Tibial nerve (tissue), 4 donors: Measurements from ENCODE around the gene HNRNPA1. TPM values are rescaled to one million over a fixed set of nuclear protein-coding genes. Genes with fewer than 3 reads are reported as not detected.

Experiments
- DNase-seq, 2 donors: peaks; one replicate each; pipeline ENCODE4 v3.0.0-alpha.2; 2019; ENCODE audit warnings: low spot score in 2 of 2
- H3K27ac ChIP-seq, 4 donors: fragments of 200-600 bp; sonication (generic) in 3 of 4; one replicate each; pipeline ENCODE4 v1.5.1; 2017 to 2019; ENCODE audit warnings: mild to moderate bottlenecking in 1 of 4
- H3K27me3 ChIP-seq, 2 donors: fragments of 200-600 bp; sonication (generic) in 1 of 2; one replicate each; pipeline versions ENCODE4 v1.5.1 to v1.6.0; 2017 to 2019
- H3K36me3 ChIP-seq, 3 donors: fragments of 200-600 bp; sonication (generic); one replicate each; pipeline ENCODE4 v1.5.1; 2018 to 2019
- H3K4me1 ChIP-seq, 4 donors: fragments of 200-600 bp; sonication (generic) in 3 of 4; one replicate each; pipeline ENCODE4 v1.5.1; 2017 to 2019
- H3K4me3 ChIP-seq, 4 donors: fragments of 200-600 bp; sonication (generic) in 3 of 4; one replicate each; pipeline ENCODE4 v1.5.1; 2017 to 2019; ENCODE audit warnings: mild to moderate bottlenecking in 1 of 4, moderate library complexity in 1 of 4
- H3K9me3 ChIP-seq, 4 donors: fragments of 200-600 bp; sonication (generic) in 3 of 4; one replicate each; pipeline ENCODE4 v1.5.1; 2017 to 2019
- EP300 ChIP-seq, 2 donors: sonication (generic); formaldehyde crosslinking; IDR thresholded peaks; one replicate each; pipeline ENCODE4 v1.6.1; 2017; ENCODE audit warnings: antibody characterized with exemption in 2 of 2, mild to moderate bottlenecking in 1 of 2
- POLR2A ChIP-seq, 2 donors: fragments of 450-650 bp; IDR thresholded peaks; one replicate each; pipeline ENCODE4 v1.6.1; 2017; ENCODE audit warnings: antibody characterized with exemption in 2 of 2, mild to moderate bottlenecking in 2 of 2, moderate library complexity in 2 of 2
- WGBS, 2 donors: methylation state at CpG; one replicate each; pipeline ENCODE4 v1.1.5; 2018; 5-methylcytosine and 5-hydroxymethylcytosine counted together
- total RNA-seq, 4 donors: library from RNA; depleted of rRNA; stranded (reverse); fragments of >200 nt; gene quantifications; one replicate each; pipeline ENCODE4 v1.1.0, GENCODE V29; 2016
- TF ChIP-seq, protein P1 (sequence below), 5 experiments: fragments of 200-600 bp in 3 of 5; fragments of 450-650 bp in 2 of 5; sonication (generic) in 3 of 5; IDR thresholded peaks; one replicate each; pipeline ENCODE4 v1.5.1; 2016 to 2019; ENCODE audit warnings: antibody characterized with exemption in 5 of 5, mild to moderate bottlenecking in 3 of 5, moderate library complexity in 2 of 5

Gene HNRNPA1
- total RNA-seq, 4 donors from 2014 or later, result 450 to 769 (median 570) TPM

DNA sequence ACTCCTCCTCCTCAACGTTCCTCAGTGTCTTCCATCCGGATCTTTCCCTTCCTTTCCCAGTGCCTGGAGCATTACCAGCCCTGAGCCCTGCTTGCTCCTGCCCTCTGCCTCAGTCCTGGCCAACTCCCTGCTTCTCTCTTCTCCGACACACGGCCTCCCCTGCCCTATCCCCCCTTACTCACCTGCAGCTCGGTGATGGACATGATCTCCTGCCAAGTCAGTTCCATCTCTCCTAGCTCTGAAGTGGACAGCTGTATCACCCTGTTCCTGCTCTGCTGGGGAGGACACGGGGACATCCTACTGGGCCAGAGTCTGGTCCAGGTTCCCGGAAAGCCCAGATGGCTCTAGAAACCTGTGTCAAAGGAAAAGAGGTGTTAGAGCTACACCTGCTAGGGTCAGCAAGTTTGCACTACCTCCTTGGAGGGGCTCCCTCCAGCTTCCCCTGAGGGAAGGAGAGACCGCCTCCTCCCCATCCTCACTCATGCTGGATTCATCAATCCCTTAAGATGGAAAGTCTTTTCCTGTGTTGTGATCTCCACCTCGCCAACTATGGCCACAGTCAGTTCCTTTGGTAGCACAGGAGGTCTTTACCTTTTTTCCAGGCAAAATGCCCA lies 14.5 kb downstream of the HNRNPA1 start:
- WGBS, 2 donors, result 71% methylated on average over 9 of the region's 9 CpGs
- no peak overlapping the region for H3K4me3 ChIP-seq
- TF ChIP-seq POLR2A (IDR thresholded peaks at IDR 0.05) (no peak), EP300 (IDR thresholded peaks at IDR 0.05) (no peak)
- TF ChIP-seq, protein P1, sequence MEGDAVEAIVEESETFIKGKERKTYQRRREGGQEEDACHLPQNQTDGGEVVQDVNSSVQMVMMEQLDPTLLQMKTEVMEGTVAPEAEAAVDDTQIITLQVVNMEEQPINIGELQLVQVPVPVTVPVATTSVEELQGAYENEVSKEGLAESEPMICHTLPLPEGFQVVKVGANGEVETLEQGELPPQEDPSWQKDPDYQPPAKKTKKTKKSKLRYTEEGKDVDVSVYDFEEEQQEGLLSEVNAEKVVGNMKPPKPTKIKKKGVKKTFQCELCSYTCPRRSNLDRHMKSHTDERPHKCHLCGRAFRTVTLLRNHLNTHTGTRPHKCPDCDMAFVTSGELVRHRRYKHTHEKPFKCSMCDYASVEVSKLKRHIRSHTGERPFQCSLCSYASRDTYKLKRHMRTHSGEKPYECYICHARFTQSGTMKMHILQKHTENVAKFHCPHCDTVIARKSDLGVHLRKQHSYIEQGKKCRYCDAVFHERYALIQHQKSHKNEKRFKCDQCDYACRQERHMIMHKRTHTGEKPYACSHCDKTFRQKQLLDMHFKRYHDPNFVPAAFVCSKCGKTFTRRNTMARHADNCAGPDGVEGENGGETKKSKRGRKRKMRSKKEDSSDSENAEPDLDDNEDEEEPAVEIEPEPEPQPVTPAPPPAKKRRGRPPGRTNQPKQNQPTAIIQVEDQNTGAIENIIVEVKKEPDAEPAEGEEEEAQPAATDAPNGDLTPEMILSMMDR (IDR thresholded peaks at IDR 0.05), result no peak
- H3K27me3 ChIP-seq, result peaks cover 0 to 19% of the 10 kb centered on the region in 2 donors
- H3K4me1 ChIP-seq, result peaks cover 0 to 12% (median 0%) of the 10 kb centered on the region in 4 donors
- peaks cover 0 to 1% (median 0%) of the 10 kb centered on the region in 3 donors for H3K36me3 ChIP-seq
- H3K9me3 ChIP-seq, result no peaks in the 10 kb centered on the region
- H3K27ac ChIP-seq, result no peak overlapping the region
- DNase-seq, result no peak

DNA sequence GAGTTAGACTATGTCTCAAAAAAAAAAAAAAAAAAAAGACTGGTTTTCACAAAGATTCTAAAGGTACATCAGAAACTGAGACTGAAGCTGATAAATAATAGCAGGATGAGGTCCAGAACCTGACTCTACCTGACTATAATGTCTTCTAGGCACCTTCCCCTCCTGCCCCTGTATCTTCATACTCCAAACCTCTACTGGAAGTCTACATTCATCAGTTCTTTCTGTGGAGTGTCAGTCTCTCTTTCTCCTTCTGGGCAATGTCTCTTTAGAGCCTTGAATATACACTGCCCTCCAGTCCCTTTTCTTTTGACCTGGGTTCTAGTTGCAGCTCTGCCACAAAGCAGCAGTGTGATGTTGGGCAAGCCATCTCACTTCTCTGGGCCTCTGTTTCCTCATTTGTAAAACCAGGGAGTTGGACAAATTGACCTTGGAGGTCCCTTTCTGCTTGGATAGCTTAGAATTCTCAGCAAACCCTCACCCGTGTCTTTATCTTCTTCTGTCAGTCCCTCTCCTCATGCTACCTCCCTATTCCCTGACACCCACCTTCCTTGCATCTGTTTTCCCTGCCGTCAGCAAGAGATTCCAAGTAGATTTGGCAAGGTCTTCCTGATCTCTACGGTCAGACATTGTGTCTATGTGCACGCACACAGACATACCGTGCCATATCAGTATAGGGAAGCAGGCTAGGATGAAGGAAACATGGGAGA lies 16.0 kb downstream of the HNRNPA1 start:
- no peaks in the 10 kb centered on the region for H3K36me3 ChIP-seq
- H3K27me3 ChIP-seq, result peaks cover 0 to 34% of the 10 kb centered on the region in 2 donors
- H3K27ac ChIP-seq, result no peak overlapping the region
- no peak overlapping the region for H3K4me3 ChIP-seq
- no peak for DNase-seq
- H3K4me1 ChIP-seq, result peaks cover 0 to 22% (median 8%) of the 10 kb centered on the region in 4 donors
- TF ChIP-seq POLR2A (IDR thresholded peaks at IDR 0.05) (no peak), EP300 (IDR thresholded peaks at IDR 0.05) (no peak)
- TF ChIP-seq, protein P1 (IDR thresholded peaks at IDR 0.05), result no peak
- H3K9me3 ChIP-seq, result no peaks in the 10 kb centered on the region
- 80 to 86% methylated on average over 5 of the region's 5 CpGs for WGBS, 2 donors

- Histone ChIP-seq H3K4me1 (peaks cover 0 to 25% (median 11%) of the 10 kb centered on the region in 4 donors), H3K4me3 (no peak overlapping the region), H3K27ac (no peak overlapping the region), H3K36me3 (no peaks in the 10 kb centered on the region), H3K27me3 (peaks cover 0 to 52% of the 10 kb centered on the region in 2 donors), H3K9me3 (no peaks in the 10 kb centered on the region)
- no peak for DNase-seq
- no peak for TF ChIP-seq POLR2A (IDR thresholded peaks at IDR 0.05)
- TF ChIP-seq, protein P1 (IDR thresholded peaks at IDR 0.05), result no peak
- no peak for TF ChIP-seq EP300 (IDR thresholded peaks at IDR 0.05)
- WGBS, 2 donors, result 73 to 92% methylated on average over 5 of the region's 5 CpGs
Measured at GRCh38 chr12:54298904-54299303, 18.4 kb downstream of the HNRNPA1 start.

DNA sequence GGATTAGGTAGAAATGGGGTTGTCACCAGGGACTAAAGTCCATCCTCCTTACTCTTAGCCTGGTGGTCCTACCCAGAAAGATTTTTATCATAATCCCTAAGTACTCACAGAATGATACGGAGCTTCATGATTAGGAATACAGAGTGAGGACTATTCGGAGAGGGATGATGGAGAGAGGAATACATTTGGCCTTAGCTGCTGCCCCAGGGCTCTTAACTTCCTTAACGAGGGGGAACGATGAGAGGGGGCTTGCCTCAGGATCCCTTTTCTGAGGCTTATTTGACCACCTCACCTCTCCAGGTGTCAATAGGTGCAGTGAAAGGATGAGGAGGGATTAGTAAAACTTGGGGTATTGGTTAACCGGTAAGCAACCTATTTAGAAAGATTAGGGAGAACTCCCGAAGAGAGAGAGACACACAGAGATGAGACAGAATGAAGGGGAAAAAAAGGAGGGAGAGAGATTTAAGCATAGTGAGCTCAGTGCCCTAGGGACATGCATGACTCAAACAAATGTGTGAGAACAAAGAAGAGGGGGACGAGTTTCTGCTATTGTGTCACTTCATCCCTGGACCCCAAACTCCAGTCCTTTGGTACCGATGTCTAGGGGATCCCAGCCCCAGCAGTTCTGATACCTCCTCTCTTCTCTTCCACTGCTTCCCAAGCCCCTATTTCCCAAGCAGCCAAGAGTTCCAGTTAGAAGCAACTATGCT lies 19.1 kb downstream of the HNRNPA1 start:
- peaks cover 0 to 57% of the 10 kb centered on the region in 2 donors for H3K27me3 ChIP-seq
- 55 to 56% methylated on average over 8 of the region's 8 CpGs for WGBS, 2 donors

More for the DNA sequence above, 19.1 kb downstream of the HNRNPA1 start:
- Histone ChIP-seq H3K36me3 (no peaks in the 10 kb centered on the region), H3K27ac (no peak overlapping the region), H3K4me3 (no peak overlapping the region), H3K9me3 (no peaks in the 10 kb centered on the region), H3K4me1 (peaks cover 0 to 26% (median 14%) of the 10 kb centered on the region in 4 donors)
- DNase-seq, result no peak
- TF ChIP-seq, protein P1 (IDR thresholded peaks at IDR 0.05), result no peak
- TF ChIP-seq EP300 (IDR thresholded peaks at IDR 0.05), result no peak
